HG03575 (cell line): ENCODE data around the gene SMPDL3B.
"Not testable (repeated sequence)": the region's sequence is repeated elsewhere in the genome, so short reads cannot be mapped to it uniquely, and the experiment has no call there.

Experiments
- ATAC-seq: cut with Tn5 transposase; IDR thresholded peaks from one replicate; pipeline ENCODE4 v1.9.1; 2021; ENCODE audit not compliant: unreplicated experiment, insufficient number of reproducible peaks, low FRiP score; ENCODE audit errors: extremely low read depth

SMPDL3B gene

DNA sequence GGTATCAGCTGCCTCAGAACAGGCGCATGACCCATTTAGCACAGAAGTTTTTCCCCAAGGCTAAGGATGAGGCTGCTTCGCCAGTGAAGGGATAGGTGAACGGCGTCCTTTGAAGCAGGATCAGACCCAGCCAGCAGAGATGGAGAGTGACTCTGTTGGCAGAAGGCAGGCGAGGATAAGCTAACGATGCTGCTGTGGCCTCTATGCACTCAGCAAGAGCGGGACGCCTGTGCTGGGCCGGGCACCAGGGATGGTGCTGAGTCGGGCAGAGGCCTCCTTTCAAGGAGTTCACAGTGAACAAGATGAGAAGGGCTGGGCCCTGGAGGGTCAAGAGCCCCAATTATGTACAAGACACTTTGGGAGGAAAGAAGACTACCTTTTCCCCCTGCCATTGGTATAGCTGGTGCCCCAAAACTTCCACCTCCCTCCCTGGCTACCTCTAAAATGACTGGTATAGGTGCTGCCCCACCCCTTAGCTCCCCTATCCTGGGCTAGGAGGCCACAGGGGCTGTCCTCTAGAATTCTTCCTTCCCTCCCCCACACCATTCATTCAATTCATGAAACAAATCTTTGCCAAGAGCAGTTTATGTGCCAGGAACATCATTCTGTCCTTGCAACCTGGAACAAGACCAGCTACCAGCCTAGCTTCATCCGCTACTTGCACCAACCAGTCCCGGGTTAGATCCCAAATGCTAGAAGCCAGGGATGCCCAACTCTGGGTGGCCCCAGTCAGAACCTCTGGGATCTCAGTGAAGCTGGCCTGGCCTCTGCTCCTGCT, 32.5 kb downstream of the SMPDL3B start:
- ATAC-seq: no peak

GRCh38 chr1:27967884-27968466, 33.2 kb downstream of the SMPDL3B start:
- ATAC-seq: no peak

DNA sequence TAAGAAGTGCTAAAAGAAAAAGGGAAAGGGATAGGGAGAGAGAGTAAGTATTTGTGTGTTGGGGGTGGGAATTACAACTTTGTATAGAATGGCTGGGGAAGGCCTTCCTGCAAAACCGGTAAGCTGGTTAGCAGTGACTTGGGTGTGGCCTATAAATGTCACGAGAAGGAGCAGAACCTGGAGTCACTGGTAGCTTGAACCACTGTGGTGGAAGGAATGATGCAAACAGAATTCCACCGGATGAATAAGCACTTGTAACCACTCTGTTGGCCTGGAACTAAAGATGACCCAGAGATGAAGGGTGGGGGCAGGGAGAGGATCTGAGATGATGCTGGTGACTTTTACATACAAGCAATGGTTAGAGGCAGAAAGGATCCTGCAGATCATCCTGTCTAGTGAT, 33.9 kb downstream of the SMPDL3B start:
- ATAC-seq: no peak

GRCh38 chr1:27970401-27970800, 35.6 kb downstream of the SMPDL3B start:
- no peak for ATAC-seq

GRCh38 chr1:27971674-27972073, 36.9 kb downstream of the SMPDL3B start:
- no peak for ATAC-seq

GRCh38 chr1:27972141-27972540, 37.3 kb downstream of the SMPDL3B start:
- no peak for ATAC-seq

DNA sequence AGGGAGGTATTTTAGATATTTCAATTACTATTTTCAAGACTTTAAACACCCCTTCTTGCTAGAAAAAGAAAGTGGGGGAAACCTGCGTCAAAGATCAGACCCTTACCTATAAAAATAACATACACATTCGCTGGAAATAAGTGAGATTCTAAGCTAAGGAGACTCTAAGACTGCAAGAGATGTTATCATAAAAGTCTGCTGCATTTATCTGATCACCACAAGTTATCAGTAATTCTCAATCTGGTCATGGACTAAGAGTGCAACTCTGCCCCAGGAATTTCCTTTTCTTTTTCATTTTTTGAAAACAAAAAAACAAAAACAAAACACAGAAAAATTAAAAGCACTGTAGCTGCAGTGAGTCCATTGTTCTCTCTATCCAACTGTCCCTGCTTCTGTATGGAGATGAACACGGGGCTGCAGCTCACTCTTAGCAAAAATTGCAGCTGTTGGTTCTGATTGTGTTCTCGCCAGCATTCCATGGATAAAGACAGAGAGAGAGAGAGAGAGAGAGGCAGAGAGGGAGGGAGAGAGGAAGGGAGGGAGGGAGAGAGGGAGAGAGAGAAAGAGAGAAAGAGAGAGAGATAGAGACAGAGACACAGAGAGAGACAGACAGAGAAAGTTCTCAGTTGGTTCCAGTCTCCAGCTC, 39.1 kb downstream of the SMPDL3B start:
- ATAC-seq: no peak

DNA sequence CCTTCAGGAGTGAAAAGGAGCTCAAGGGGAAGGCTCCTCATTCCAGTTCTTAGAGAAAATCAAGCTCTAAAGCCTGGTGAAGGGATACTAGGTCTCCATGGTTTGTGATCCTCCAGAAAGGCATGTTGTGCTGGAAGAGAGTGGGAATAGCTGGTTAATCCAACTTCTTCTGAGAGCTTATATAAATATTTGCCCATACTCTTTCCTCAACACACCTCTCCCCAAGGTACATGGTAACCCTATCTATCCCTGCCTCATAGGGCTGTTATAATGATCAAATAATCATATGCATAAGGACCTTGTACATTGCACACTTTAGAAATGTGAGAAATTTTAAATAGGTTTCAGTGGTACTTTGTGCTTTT, 39.6 kb downstream of the SMPDL3B start:
- ATAC-seq: no peak

GRCh38 chr1:27979151-27979858, 44.5 kb downstream of the SMPDL3B start:
- no peak for ATAC-seq

- ATAC-seq: no peak
These were observed 45.0 kb downstream of the SMPDL3B start for GRCh38 chr1:27979859-27980201.

DNA sequence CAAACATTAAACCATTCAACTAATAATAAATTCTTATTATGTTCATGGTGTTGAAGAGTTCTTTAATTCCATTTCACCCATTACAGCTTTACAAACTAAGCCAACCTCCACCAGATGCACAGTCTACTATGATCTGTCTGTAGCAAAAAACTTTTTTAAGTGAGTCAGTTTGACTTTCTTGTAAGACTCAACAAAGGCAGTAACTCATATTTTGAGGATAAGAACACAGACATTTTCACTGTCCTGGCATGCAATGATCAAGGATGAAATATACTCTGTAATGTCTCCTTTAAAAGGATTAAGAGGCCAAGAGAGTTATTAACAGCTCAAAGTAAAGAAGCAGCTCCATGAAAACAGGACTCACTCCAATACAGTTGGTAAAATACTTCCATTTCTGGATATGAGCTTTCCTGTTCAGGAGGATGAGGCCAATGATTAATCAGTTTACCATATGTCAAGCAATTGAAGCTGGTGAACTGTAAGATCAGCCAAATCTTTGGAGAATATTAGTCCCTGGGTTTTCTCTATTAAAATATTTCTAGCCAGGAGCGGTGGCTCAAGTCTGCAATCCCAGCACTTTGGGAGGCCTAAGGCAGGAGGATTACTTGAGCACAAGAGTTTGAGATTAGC, 45.5 kb downstream of the SMPDL3B start:
- no peak for ATAC-seq

DNA sequence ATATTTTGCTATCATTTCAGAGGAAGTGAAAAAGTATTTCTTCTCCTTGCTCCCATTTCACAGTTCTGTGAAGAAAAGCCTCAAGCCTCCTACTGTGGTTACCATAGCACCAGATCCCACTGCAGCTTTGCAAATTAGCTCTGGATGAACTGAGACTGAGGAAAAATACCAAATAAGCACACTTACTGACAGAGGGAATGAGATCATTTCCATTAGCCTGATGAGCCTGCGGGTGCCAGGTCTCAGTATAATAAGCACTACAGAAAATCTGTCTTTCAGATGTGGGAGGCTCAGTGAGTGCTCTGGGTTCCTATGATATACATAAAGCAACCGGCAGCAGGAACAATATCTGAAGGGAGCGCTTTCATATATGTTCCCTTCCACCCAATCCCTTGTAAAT, 46.3 kb downstream of the SMPDL3B start:
- ATAC-seq: no peak

DNA sequence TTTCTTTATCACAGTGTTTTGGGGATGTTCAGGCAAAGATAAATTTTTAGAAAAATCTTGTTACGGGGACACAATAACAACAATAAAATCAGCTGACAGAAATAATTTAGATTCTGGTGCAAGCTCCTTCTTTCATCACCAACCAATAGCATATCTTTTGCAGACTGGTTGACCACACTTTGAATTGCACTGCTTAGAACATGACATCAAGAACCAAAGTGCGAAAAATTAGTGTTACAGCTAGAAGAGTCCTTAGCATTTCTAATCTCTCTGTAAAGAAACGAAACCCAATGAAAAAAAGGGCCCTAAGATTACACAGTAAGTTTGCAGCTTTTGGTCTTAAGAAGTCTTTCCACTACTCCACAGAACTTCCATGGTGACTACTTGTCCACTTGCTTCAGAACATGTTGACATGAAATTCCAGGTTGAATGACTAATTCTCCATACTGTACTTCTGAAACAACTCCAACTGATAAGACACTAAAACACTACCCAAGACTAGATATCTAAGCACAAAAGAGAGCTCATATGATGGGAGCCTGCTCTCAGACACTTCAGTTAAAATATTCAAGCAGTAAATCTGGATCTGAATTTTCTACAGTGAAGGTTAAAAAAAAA, 56.2 kb downstream of the SMPDL3B start:
- no peak for ATAC-seq

GRCh38 chr1:27992276-27992675, 57.5 kb downstream of the SMPDL3B start:
- no peak for ATAC-seq

DNA sequence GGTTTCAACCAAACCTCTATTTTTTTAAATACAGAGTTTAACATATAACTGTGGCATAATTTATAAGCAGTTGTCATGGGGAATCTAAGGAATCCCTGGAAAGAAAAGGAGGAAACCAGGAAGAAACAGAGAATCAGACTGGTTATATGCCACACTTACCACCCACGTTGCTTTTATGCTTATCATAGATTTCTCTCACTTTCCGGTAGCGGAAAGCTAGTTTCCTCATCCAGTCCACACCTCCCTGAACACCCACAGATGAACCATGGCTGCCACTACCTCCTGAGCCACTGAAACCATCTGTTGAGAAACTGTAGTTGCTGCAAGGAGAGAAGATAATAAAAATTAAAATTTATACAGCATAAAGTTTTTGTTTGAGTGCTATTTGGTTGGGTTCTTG, 58.4 kb downstream of the SMPDL3B start:
- no peak for ATAC-seq

- ATAC-seq: no peak
These were observed 59.3 kb downstream of the SMPDL3B start for GRCh38 chr1:27994060-27994459.

- ATAC-seq: not testable (repeated sequence)
These were observed 59.7 kb downstream of the SMPDL3B start for GRCh38 chr1:27994526-27994925.

DNA sequence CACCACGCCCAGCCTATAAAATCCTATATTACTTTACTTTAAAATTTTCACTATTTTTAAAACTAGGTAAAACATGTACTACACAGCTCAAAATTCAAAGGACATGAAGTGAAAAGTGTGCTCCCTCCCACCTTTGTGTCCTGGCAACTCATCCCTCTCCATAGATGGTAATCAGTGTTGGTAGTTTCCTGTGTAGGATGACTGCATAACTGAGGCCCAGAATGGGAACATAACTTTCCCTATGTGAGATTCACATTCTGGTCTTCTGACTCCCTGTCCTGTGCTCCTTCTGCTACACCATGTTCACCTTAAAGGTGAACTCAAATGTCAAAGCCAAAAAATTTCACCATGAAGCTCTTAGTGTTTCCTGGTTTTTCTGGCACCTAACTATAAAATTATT, 64.3 kb downstream of the SMPDL3B start:
- ATAC-seq: no peak

DNA sequence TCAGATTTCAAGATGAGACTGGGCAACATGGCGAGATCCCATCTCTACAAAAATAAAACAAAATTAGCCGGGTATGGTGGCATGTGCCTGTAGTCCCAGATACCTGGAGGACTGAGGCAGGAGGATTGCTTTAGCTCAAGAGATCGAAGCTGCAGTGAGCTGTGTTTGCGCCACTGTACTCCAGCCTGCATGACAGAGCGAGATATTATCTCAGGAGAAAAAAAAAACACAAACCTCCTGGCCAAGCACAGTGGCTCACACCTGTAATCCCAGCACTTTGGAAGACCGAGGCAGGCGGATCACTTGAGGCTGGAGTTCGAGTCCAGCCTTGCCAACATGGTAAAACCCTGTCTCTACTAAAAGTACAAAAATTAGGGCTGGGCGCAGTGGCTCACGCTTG, 67.8 kb downstream of the SMPDL3B start:
- ATAC-seq: no peak
